IPS-15b (cell line): Measurements from ENCODE around the gene OR10D3.
"Not testable (repeated sequence)": the region's sequence is repeated elsewhere in the genome, so short reads cannot be mapped to it uniquely, and the experiment has no call there.

ENCODE experiments used
- H3K27me3 ChIP-seq: one replicate; pipeline ENCODE4 v1.6.1; 2013; ENCODE audit warnings: low read length; ENCODE audit not compliant: control insufficient read depth, insufficient read depth
- H3K36me3 ChIP-seq: one replicate; pipeline ENCODE4 v1.6.1; 2013; ENCODE audit warnings: low read length; ENCODE audit not compliant: control insufficient read depth, insufficient read depth
- H3K4me1 ChIP-seq: one replicate; pipeline ENCODE4 v1.6.1; 2013; ENCODE audit warnings: mild to moderate bottlenecking, low read length; ENCODE audit not compliant: control insufficient read depth, insufficient read depth
- H3K4me3 ChIP-seq: one replicate; pipeline ENCODE4 v1.5.1; 2013; ENCODE audit warnings: low read depth, low read length
- H3K9ac ChIP-seq: one replicate; pipeline ENCODE4 v1.6.1; 2013; ENCODE audit warnings: low read depth, mild to moderate bottlenecking, low read length
- H3K9me3 ChIP-seq: one replicate; pipeline ENCODE4 v1.6.1; 2013; ENCODE audit warnings: mild to moderate bottlenecking, low read length; ENCODE audit not compliant: control insufficient read depth, insufficient read depth

Gene OR10D3

GRCh38 chr11:124224618-124225423 lies 41.7 kb downstream of the OR10D3 start:
- H3K27me3 ChIP-seq, H3K4me1 ChIP-seq: not testable (repeated sequence)

GRCh38 chr11:124225471-124225870 lies 42.3 kb downstream of the OR10D3 start:
- no peak overlapping the region for H3K9ac ChIP-seq
- no peaks in the 10 kb centered on the region for H3K27me3 ChIP-seq
- H3K36me3 ChIP-seq: no peaks in the 10 kb centered on the region
- H3K4me1 ChIP-seq: no peaks in the 10 kb centered on the region
- no peak overlapping the region for H3K4me3 ChIP-seq
- H3K9me3 ChIP-seq: no peaks in the 10 kb centered on the region

More at GRCh38 chr11:124224618-124225423, 41.7 kb downstream of the OR10D3 start:
- H3K4me3 ChIP-seq, H3K9me3 ChIP-seq, H3K9ac ChIP-seq, H3K36me3 ChIP-seq: not testable (repeated sequence)

DNA sequence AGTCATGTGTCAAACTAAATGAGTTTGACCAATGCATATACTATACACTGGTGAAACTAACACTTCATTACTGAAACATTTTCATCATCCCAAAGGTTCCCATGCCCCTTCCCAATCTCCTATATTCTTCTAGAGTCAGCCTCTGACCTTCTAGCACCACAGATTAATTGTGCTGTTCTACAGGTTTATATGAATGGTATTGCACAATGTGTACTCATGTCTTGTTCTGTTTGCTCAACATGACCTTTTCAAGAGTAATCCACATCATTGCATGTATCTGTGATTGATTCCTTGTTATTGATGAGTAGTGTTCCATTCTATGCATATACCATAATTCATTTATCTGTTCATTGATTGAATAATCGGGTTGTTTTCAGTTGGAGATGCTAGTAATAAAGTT lies 50.2 kb downstream of the OR10D3 start:
- no peaks in the 10 kb centered on the region for H3K36me3 ChIP-seq

More for the DNA sequence above, 50.2 kb downstream of the OR10D3 start:
- Histone ChIP-seq H3K4me3 (no peak overlapping the region), H3K9me3 (no peaks in the 10 kb centered on the region), H3K4me1 (no peaks in the 10 kb centered on the region), H3K27me3 (no peaks in the 10 kb centered on the region), H3K9ac (no peak overlapping the region)
